HG03103 (cell line): ENCODE measurements around the gene ZNF334.

Experiments used
- ATAC-seq: cut with Tn5 transposase; IDR thresholded peaks from one replicate; pipeline ENCODE4 v1.9.1; 2021; ENCODE audit warnings: low read depth; ENCODE audit not compliant: unreplicated experiment

Gene ZNF334

DNA sequence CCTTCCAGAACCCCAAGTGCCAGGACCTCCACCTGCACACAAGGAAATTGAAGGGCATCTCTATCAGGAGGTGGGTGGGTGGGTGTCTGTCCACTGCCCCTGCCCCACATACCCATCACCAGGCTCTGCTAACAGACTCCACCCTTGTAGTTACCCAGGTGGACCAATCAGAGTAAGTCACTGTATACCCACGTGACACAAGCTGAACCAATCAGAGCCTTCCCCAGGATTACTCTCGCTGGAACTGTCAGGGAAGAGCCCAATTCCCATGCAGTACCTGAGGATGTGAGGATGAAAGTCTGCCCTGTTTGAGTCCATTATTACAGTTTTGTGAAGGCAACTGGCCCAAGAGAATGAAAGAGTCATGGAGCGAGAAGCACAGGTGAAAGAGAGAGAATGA is 32.9 kb upstream of the ZNF334 start:
- no peak for ATAC-seq

DNA sequence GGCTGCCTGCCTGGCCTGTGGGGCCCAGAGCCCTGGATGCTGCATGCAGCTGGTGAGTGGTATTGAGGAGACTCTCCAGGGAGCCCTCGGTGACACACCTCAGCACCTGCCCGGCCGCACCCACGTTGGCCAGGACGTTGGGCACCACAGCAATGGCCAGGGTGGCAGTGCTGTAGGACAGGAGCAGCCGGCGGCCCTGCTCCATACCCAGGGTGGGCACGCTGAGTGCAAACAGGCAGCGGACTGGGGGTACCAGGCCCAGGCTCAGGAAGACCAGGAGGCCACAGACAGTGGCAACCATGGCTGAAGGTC is 32.4 kb upstream of the ZNF334 start:
- ATAC-seq, result no peak

DNA sequence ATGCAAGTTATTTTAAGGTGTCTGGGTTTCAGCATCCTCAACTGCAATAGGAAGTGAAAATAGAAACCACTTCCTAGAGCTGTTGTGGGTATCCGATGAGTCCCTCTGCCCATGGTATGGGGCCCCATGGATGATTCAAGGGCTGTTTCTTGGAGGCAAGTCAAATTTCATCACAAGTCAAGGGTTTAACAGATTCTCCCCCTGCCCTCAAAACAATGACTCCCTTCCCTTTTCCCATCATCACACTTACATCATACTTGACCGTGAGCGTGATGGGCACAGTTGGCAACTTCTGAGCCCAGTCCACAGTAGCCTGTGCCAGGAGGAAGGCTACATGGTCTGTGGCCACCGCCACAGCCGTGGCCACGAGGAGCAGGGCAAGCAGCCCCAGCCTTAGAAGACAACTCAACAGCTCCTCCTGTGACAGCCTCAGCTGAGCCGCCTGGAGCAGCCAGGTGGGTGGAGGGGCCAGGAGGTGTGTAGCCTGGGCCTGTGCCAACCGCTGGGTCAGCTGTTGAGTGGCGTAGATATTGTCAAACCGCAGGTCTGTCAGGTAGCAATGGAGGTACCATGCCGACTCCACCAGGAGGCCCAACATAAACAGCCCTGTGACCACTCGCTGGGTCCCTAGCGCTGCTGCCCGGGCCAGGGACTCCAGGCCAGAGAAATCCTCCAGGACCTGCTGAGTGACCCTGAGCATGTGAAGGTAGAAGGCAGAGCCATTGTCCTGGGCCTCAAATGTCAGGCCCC is 31.9 kb upstream of the ZNF334 start:
- ATAC-seq, result no peak

DNA sequence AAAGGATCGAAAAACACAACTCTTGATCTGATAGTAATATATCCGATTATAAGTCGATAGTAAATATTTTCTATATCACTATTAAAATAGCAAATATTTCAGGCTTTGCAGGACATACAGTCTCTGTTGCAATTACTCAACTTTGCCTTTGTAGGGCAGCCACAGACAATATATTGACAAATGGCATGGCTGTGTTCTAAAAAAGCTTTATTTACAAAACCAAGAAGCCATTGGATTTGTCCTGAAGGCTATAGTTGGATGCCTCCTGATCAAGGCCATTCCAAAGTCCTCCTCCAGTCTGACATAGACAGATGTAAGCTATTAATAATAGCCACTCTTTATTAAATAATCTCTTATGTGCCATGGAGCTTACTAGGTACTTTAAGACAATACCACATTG is 31.2 kb upstream of the ZNF334 start:
- ATAC-seq, result no peak

DNA sequence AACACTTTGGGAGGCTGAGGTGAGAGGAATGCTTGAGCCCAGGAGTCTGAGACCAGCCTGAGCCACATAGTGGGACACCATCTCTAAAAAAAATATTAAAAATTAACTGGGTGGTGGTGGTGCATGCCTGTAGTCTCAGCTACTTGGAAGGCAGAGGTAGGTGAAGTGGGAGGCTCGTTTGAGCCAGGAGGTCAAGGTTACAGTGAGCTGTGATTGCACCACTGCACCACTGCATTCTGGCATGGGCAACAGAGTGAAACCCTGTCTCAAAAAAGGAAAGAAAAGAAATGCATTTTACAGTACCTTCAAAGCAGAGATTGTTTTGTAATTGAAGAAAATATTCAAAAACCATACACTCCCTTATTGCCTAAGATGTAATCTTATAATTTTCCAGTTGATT is 30.6 kb upstream of the ZNF334 start:
- ATAC-seq, result no peak

DNA sequence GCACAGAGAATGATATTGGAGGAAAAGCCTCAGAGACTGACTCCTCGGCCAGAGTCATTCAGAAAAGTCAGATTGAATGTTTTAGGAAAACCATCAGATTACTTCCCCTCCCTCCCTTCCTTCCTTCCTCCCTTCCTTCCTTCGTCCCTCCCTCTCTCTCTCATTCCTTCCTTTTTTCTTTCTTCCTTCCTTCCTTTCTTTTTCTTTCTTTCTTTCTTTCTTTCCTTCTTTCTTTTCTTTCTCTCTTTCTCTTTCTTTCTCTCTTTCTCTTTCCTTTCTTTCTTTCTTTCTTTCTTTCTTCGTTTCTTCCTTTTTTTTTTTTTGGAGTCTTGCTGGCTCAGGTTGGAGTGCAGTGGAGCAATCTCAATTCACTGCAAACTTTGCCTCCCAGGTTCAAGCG is 29.7 kb upstream of the ZNF334 start:
- no peak for ATAC-seq

DNA sequence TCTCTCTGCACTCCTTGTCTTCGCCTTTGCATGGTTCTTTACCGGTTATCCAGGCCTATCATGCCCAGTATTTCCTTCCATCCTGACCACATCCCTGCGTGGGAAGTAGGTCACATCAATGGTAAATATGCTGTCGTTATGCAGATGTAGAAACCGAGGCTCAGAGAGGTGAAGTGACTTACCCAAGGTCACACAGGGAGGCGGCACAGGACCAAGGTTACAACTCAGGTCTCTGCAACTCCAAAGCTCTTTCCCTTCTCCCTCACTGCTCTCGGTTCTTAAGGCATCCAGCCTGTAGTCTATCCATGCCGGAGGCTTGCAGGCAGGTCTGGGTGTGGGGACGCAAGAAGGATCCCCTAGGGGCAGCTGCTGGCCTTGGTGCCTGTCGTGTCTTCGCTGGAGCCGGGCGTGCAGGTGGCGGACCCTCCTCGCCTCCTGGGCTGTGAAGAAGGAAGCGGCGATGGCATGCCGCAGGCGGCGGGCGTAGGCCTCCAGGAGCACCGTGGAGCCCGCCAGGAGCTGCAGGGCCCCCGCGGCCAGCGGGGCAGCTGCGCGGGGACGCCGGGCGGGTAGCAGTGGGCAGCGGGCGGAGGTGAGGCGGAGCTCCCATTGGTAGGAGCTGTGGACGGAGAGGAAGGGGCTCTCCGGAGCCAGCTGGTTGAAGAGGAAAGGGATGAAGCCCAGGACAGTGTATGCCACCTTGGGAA is 28.0 kb upstream of the ZNF334 start:
- no peak for ATAC-seq

DNA sequence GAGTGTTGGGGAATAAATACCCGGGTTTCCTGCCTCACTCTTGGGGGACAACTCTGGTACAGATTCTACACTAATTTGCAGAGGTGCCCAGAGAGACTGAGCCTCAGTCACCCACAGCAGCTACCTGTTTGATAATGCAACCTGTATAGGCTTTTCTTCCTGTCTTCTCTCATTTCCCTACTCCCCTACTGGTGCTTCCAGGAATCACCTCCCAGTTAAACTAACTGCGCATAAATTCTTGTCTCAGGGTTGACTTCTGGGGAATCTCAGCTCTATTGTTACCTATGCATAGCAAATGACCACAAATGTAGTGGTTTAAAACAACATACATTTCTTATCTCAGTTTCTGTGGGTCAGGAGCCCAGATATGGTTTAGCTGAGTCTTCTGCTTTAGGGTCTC is 25.8 kb upstream of the ZNF334 start:
- no peak for ATAC-seq

DNA sequence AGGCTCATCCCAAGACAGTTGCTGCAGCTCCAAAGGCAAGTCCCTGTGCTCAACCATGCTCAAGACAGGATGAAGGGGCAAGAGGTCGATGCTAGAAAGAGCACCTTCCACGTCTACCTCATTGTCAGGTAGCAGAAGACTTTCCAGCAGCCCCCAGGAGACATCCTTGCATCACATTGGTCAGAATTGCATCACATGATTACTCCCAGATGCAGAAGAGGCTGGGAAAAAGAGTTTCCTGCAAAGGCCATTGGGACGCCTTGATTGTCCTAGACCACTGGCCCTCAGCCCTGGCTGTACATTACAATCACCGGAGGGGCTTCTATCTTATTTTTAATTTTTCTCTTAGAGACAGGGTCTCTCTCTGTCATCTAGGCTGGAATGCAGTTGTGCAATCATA is 17.3 kb upstream of the ZNF334 start:
- ATAC-seq, result no peak

DNA sequence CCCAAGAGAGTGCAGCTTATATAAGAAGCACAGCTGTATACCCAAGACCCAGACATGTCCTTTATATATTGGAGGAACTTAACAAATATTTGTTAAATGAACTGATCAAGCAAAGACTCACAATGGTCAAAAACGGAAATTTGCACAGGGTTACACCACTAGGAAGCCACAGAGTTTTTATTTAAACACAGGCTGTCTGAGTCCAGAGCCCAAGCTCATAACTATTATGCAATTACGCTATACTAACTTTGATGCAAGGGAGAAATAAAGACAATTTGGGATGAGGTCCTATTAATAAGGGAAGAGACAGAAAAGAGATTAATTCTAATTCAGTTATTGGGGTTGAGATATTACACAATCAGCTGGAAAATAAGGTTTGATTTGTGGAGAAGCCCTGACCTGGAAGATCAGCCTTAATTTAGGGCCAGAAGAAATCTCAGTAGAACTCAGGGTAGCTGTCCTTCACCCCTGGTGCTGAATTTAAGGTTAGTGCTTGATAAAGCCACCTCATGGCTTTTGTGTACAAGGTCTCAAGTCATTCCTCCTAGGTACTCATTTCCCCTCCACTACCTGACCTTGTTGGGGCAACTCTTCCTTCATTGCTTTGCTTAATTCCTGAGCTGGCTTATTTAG is 10.5 kb upstream of the ZNF334 start:
- ATAC-seq, result no peak

DNA sequence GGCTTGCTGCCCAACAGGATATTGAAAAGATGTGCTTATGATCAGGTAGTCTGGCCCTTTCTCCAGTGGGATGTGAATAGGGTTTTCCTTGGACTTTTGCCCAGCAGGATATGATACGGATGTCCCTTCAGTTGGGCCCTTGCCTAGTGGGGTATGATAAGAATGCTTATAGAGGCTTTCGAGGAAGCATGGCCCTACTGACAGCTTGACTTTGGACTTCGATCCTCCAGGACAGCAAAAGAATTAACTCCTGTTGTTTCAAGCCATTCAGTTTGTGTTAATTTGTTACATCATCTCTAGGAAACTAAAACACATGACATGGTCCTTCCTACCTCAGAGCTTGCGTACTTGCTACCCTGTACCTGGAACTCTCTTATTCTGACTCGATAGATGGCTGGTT is 9.7 kb upstream of the ZNF334 start:
- ATAC-seq, result no peak

DNA sequence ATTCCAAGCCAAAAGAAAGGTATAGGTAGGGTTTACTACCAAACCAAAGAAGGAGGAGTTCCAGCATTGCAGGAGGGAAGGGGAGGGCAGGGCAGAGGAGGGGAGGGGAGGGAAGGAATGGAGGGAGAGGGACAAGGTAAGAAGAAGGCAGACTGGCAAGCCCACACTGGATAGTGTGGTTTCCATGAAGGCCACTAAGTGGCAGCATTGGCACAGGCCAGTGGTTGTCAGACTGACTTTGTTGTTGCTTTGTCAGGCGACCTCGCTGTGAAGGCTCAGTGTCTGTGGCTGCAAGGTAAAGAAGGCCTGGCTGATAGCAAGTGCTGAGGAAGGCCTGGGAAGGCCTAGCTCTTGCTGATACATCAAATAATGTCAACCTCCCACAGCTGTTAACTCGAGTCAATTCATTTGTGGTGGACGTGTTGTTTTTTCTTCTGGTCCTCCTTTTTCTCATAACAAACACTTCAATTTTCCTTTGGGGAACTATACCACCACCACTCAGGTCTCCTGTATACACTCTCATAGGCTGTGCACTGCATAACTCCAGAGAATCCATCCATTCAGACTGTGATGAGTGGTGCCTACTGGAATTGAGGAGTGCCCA is 7.7 kb upstream of the ZNF334 start:
- no peak for ATAC-seq

DNA sequence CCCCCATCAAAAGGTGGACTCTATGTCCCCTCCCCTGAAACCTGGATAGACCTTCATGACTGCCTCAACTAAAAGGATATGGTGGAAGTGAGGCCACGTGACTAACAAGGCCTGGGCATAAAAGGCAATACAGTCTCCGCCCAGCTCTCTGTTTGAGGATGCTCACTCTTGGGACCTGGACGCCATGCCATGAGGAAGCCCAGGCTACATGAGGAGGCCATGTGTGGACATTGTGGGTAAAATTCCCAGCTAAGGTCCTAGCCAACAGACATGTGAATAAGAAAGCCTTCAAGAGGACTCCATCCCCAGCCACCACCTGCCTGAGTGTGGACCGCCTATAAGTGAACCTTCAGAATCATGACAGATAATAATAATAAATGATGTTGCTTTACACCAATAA is 7.2 kb upstream of the ZNF334 start:
- ATAC-seq, result no peak

DNA sequence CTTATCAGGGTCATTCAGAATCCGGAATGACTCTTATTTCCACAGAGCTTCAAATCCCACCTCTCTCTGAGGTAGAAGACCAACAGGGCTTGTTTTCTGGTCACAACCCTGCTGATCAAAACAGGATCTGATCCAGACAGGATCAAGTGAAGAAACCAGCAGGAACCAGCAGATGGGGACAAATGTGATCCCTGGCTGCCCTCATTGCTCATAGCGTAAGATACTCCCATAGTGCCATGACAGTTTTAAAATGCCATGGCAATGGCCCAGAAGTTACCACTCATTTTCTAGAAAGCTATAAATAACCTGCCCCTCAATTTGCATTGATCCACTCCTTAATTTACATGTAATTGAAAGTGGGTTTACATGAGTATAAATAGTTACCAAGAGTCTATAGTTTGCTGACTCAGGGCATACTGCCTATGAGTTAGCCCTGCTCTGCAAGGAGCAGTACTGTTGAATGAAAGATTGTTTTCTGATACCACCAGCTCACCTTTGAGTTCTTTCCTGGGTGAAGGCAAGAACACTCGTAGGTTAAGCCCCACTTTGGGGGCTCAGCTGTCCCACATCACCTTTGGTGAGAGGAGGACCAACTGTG is 6.2 kb upstream of the ZNF334 start:
- ATAC-seq, result no peak

DNA sequence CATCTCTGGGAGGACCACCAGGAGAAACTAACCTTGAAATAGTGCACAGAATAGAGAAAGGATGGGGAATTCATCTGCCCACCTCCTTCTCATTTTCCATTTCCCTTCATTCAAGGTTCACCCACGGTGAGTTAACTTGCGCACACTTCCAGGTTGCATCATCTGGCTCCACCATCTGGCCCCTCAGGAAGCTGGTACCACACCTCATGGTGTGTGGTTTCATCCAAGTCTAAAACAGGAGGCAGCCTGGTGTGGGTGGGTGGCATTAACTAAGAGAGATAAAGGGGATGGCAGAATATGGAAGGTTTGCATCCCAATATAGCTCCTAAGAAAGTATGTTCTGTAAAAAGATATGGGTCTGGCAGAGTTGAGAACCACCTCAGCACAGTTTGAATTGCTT is 3.8 kb downstream of the ZNF334 start:
- no peak for ATAC-seq

DNA sequence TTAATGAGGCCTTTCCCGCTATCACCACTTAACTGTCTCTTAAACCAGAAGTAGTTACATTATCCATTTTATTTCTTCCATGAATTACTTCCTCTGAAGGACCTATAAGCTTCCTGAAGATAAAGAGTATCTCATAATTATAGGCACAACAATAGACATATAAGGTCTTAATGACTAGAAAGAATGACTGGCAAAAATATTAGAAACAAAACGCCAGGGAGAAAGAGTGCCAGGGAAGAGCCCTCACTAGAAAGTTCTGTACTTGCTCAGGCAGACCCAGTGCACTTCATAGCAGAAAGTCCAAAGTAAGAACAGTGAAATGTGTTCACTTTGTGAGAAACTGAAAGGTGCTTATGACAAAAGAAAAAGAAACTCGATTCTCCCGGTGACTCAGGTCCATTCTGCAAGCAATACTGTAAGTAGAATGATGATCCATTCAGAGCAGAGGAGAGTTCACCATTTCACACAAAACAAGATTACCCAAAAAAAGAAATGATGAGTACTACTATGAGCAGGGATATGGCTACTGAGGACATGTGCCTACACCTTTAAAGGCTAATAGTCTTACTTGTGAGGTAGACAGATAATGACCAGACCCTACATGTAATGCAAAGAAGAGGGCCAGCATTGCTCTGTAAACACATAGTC is 5.5 kb downstream of the ZNF334 start:
- no peak for ATAC-seq

DNA sequence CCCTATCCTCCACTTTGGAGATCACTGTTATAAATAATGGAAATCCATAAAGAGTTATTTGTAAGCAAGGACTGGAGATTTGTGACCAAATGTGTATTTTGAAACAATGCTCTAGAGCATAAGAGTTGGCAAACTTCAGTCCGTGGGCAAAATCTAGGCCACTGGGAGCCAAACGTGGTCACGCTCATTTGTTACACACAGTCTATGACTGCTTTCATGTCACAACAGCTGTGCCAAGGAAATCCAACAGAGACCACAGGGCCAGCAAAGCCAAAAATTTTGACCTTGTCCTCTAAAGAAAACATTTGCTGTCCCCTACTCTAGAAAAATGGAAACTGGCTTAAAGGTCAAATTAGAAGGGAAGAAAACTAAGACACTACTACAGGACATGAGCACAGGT is 7.9 kb downstream of the ZNF334 start:
- no peak for ATAC-seq

DNA sequence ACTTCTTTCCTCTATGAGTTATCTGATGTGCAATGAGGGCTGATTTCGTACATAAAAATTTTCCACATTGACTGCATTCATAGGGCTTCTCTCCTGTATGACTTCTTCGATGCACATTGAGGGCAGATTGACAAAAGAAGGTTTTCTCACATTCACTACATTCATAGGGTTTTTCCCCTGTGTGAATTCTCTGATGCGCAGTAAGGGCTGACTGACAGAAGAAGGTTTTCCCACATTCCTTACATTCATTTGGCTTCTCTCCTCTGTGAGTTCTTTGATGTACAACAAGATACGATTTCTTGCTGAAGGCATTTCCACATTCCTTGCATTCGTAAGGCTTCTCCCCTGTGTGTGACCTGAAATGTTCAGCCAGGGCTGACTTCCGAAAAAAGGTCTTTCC is 11.4 kb downstream of the ZNF334 start:
- no peak for ATAC-seq

DNA sequence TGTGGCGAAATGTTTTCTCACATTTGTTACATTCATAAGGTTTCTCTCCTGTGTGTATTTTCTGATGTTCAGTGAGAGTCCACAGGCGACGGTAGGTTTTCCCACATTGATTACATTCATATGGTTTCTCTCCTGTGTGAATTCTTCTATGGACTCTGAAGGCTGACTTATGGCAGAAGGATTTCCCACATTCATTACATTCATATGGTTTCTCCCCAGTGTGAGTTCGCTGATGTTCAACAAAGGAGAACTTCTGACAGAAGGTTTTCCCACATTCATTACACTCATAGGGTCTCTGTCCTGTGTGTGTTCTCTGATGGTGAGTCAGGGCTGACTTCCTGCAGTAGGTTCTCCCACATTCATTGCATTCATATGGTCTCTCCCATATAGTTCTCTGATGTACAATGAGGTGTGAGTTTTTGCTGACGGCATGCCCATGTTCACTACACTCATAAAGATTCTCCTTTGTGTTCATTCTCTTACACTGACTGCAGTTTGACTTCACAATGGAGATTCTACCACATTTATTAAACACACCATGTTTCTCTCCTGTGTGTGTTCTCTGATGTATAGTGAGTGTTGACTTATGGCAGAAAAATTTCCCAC is 11.9 kb downstream of the ZNF334 start:
- ATAC-seq, result no peak

DNA sequence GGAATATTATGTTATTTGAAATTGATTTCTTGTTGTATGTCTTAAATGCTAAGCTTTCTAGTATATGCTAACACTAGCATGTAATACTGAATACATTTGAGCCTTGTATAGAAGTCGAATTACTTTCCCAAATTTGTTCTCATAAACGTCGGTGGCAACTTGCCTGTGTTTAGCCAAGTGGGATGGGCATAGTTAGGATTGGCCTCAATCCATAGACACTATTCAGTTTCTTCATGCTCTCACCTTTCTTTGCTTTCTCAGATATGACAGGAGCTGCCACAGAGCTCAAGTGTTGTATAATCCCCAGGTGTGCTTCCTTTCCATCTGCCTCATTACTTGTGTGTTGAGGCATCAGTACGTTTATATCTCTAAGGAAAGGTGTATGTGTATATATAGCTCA is 19.3 kb downstream of the ZNF334 start:
- ATAC-seq, result no peak
